Measurements from ENCODE around the gene PACSIN2.

- TF ChIP-seq POLR2AphosphoS5 (IDR thresholded peaks at IDR 0.05; ENCODE audit: low read depth, low read length) (no peak), CTCF (IDR thresholded peaks at IDR 0.05) (no peak), SIN3A (IDR thresholded peaks at IDR 0.05; ENCODE audit: borderline replicate concordance, insufficient read depth, low read depth, low read length) (no peak)
These were observed 83.3 kb downstream of the PACSIN2 start for GRCh38 chr22:42931421-42932196.
